ENCODE measurements around the gene NCAPG.

DNA sequence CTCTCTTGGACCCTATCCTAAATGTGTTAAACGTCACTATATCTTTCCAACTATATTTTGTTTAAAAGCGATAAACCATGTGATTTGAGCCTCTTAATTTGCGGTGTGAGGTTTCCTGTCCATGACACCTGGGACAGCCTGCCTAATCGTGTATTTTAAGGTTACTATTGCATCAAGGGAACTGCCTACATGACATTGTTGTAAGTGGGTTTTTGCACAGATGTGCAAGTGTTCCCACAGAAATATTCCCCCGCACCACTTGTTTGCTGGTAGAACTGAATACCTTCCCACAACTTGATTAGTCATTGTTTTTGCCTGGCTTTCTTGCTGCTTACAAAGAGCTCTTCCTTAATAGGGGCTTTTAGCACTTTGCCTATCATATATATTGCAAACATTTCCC lies 24.2 kb upstream of the NCAPG start:
- TF ChIP-seq, protein P1, sequence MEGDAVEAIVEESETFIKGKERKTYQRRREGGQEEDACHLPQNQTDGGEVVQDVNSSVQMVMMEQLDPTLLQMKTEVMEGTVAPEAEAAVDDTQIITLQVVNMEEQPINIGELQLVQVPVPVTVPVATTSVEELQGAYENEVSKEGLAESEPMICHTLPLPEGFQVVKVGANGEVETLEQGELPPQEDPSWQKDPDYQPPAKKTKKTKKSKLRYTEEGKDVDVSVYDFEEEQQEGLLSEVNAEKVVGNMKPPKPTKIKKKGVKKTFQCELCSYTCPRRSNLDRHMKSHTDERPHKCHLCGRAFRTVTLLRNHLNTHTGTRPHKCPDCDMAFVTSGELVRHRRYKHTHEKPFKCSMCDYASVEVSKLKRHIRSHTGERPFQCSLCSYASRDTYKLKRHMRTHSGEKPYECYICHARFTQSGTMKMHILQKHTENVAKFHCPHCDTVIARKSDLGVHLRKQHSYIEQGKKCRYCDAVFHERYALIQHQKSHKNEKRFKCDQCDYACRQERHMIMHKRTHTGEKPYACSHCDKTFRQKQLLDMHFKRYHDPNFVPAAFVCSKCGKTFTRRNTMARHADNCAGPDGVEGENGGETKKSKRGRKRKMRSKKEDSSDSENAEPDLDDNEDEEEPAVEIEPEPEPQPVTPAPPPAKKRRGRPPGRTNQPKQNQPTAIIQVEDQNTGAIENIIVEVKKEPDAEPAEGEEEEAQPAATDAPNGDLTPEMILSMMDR (IDR thresholded peaks at IDR 0.05) = no peak
- TF ChIP-seq POLR2AphosphoS5 (IDR thresholded peaks at IDR 0.05) = no peak

Measured in sigmoid colon (tissue), 4 donors.